ENCODE data around the gene ELMO1. TPM values are rescaled to one million over a fixed set of nuclear protein-coding genes. Genes with fewer than 3 reads are reported as not detected.

Gene ELMO1
- polyA plus RNA-seq, 1 donor (not counting 4 experiments of a cell fraction or from before 2014, with no cell fraction given), result not detected

DNA sequence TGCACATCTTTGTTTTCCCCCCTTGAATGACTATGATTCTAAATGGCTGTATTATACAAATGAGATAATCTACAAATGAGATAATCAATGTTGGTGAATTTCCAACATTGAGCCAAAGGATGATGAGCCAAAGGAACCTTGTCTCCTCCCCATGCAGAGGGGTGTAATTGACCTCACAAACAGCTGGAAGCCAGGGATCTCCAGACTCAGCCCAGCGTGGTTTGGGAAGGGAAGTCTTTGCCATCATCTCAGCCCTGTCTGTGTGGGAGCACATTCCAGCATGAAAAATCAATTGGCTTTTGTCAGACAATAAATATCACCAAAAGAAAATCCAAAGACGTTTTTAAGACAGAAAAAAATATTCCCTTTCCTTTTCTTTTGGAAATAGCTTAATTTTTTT lies 452.9 kb downstream of the ELMO1 start:
- no peaks in the 10 kb centered on the region for H3K36me3 ChIP-seq (ENCODE audit: control insufficient read depth in 2 of 2, extremely low read depth in 1 of 2, insufficient read depth in 2 of 2, low read length in 2 of 2)
- dilution Hi-C loops (cut with MboI; ENCODE audit: extremely low pct_ligation_motif_present, low sequenced_read_pairs), result loop anchor here (25.0 kb wide), 1 partner anchor 192 kb away; no protein-coding TSS in a partner anchor
- H3K9ac ChIP-seq (ENCODE audit: control insufficient read depth, extremely low read depth, insufficient read depth, low read length), result no peak overlapping the region
- no peaks in the 10 kb centered on the region for H3K9me1 ChIP-seq (ENCODE audit: control insufficient read depth, extremely low read depth, insufficient read depth, low read length)
- no peak overlapping the region for H3K27ac ChIP-seq (ENCODE audit: control insufficient read depth, insufficient read depth, low read length)
- TF ChIP-seq EZH2 (IDR thresholded peaks at IDR 0.05; ENCODE audit: low read length), result no peak
- TF ChIP-seq, protein P1, sequence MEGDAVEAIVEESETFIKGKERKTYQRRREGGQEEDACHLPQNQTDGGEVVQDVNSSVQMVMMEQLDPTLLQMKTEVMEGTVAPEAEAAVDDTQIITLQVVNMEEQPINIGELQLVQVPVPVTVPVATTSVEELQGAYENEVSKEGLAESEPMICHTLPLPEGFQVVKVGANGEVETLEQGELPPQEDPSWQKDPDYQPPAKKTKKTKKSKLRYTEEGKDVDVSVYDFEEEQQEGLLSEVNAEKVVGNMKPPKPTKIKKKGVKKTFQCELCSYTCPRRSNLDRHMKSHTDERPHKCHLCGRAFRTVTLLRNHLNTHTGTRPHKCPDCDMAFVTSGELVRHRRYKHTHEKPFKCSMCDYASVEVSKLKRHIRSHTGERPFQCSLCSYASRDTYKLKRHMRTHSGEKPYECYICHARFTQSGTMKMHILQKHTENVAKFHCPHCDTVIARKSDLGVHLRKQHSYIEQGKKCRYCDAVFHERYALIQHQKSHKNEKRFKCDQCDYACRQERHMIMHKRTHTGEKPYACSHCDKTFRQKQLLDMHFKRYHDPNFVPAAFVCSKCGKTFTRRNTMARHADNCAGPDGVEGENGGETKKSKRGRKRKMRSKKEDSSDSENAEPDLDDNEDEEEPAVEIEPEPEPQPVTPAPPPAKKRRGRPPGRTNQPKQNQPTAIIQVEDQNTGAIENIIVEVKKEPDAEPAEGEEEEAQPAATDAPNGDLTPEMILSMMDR (optimal IDR thresholded peaks at IDR 0.05 in 1 of 3, IDR thresholded peaks at IDR 0.05 in 1 of 3, conservative IDR thresholded peaks at IDR 0.05 in 1 of 3; ENCODE audit: extremely low read depth in 1 of 3, insufficient read depth in 2 of 3, low read length in 3 of 3), result no peak
- no peaks in the 10 kb centered on the region for H3K79me2 ChIP-seq (ENCODE audit: control insufficient read depth, insufficient read depth, low read length)
- no peaks in the 10 kb centered on the region for H3K9me3 ChIP-seq (ENCODE audit: control insufficient read depth, low read depth, low read length)
- DNase-seq (ENCODE audit: low read depth, low spot score) (no peak), FAIRE-seq (no peak)
- no peaks in the 10 kb centered on the region for H4K20me1 ChIP-seq (ENCODE audit: control insufficient read depth, extremely low read depth, insufficient read depth, low read length)
- no peaks in the 10 kb centered on the region for H3K27me3 ChIP-seq (ENCODE audit: control insufficient read depth, extremely low read depth, insufficient read depth, low read length)
- no peak overlapping the region for H3K4me2 ChIP-seq (ENCODE audit: control insufficient read depth, extremely low read depth, insufficient read depth, low read depth, low read length)
- H3K4me3 ChIP-seq (ENCODE audit: control insufficient read depth in 2 of 3, extremely low read depth in 1 of 3, insufficient read depth in 2 of 3, low read depth in 1 of 3, low read length in 3 of 3), result no peak overlapping the region
- no peak overlapping the region for H2AFZ ChIP-seq (ENCODE audit: control insufficient read depth, low read length)
- no peaks in the 10 kb centered on the region for H3K4me1 ChIP-seq (ENCODE audit: control insufficient read depth, extremely low read depth, insufficient read depth, low read length)

DNA sequence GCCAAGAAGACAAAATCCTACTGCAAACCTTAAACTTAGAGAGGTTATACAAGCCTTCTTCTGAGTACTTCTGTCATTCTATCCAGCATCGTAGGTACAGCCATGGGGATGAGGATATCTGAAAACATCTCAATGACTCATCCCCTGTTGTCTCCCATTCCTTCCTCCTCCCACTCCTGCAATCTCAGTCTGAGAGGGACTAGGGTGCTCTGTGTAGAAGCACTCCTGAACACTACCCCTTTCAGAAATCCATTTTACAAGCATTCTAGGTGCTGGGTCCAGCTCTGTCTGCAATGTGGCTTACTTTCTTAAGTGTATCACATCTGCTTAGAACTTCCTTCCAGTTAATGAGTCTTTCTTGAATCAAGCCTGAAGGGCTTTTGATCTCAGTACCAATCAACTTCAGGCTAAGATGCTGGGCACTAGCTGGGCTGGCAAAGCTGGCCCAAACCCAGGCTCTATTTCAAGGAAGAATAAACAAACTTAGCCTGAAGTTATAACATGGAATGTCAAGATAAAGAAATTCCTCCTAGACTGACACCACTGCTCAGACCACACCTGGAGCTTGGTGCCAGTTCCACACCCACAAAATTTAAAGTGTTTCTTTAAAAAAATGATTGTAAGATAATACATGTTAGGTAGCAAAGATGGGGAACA lies 454.1 kb downstream of the ELMO1 start:
- Histone ChIP-seq H2AFZ (ENCODE audit: control insufficient read depth, low read length) (no peak overlapping the region), H3K9me1 (ENCODE audit: control insufficient read depth, extremely low read depth, insufficient read depth, low read length) (no peaks in the 10 kb centered on the region), H3K9me3 (ENCODE audit: control insufficient read depth, low read depth, low read length) (no peaks in the 10 kb centered on the region), H3K79me2 (ENCODE audit: control insufficient read depth, insufficient read depth, low read length) (no peaks in the 10 kb centered on the region), H3K27ac (ENCODE audit: control insufficient read depth, insufficient read depth, low read length) (no peak overlapping the region), H3K36me3 (ENCODE audit: control insufficient read depth in 2 of 2, extremely low read depth in 1 of 2, insufficient read depth in 2 of 2, low read length in 2 of 2) (no peaks in the 10 kb centered on the region), H3K4me1 (ENCODE audit: control insufficient read depth, extremely low read depth, insufficient read depth, low read length) (no peaks in the 10 kb centered on the region), H3K27me3 (ENCODE audit: control insufficient read depth, extremely low read depth, insufficient read depth, low read length) (no peaks in the 10 kb centered on the region), H3K4me3 (ENCODE audit: control insufficient read depth in 2 of 3, extremely low read depth in 1 of 3, insufficient read depth in 2 of 3, low read depth in 1 of 3, low read length in 3 of 3) (no peak overlapping the region), H3K9ac (ENCODE audit: control insufficient read depth, extremely low read depth, insufficient read depth, low read length) (no peak overlapping the region), H4K20me1 (ENCODE audit: control insufficient read depth, extremely low read depth, insufficient read depth, low read length) (no peaks in the 10 kb centered on the region), H3K4me2 (ENCODE audit: control insufficient read depth, extremely low read depth, insufficient read depth, low read depth, low read length) (no peak overlapping the region)
- DNase-seq (ENCODE audit: low read depth, low spot score) (no peak), FAIRE-seq (no peak)
- dilution Hi-C loops (cut with MboI; ENCODE audit: extremely low pct_ligation_motif_present, low sequenced_read_pairs), result loop anchor here (25.0 kb wide), 1 partner anchor 193 kb away; no protein-coding TSS in a partner anchor
- TF ChIP-seq, protein P1 (optimal IDR thresholded peaks at IDR 0.05 in 1 of 3, IDR thresholded peaks at IDR 0.05 in 1 of 3, conservative IDR thresholded peaks at IDR 0.05 in 1 of 3; ENCODE audit: extremely low read depth in 1 of 3, insufficient read depth in 2 of 3, low read length in 3 of 3), result no peak
- TF ChIP-seq EZH2 (IDR thresholded peaks at IDR 0.05; ENCODE audit: low read length), result no peak

Data from keratinocyte (primary cell).